ENCODE measurements around the gene RNF8.
"Not testable (repeated sequence)": the region's sequence is repeated elsewhere in the genome, so short reads cannot be mapped to it uniquely, and the experiment has no call there.

RNF8 gene

GRCh38 chr6:37426945-37427510 is 73.2 kb downstream of the RNF8 start:
- Mint-ChIP-seq H3K27ac (no peak overlapping the region), H3K4me1 (ENCODE audit: low read depth) (peaks cover under 1% of the 10 kb centered on the region), H3K36me3 (ENCODE audit: low read depth) (peaks cover 2% of the 10 kb centered on the region), H3K9me3 (peaks cover 4% of the 10 kb centered on the region), H3K4me3 (no peak overlapping the region), H3K27me3 (ENCODE audit: low read depth) (peaks cover 41% of the 10 kb centered on the region)

DNA sequence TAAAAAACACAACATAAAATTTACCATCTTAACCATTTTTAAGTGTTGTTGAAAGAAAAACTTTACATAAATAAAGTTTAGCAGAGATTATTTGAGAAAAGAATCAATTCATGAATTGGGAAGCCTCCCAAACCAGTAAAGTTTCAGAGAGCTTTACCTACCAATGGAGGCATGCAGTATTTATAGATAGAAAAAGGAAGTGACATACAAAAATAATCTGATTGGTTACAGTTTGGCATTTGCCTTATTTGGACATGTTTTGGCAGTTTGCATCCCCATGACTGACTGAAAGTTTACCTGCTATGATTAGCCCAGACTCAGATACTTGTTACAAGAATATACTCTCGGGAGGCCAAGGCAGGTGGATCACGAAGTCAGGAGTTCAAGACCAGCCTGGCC is 75.6 kb downstream of the RNF8 start:
- Mint-ChIP-seq H3K9me3 (peaks cover 4% of the 10 kb centered on the region), H3K36me3 (ENCODE audit: low read depth) (peaks cover 2% of the 10 kb centered on the region), H3K27me3 (ENCODE audit: low read depth) (peaks cover 35% of the 10 kb centered on the region), H3K27ac (no peak overlapping the region), H3K4me3 (no peak overlapping the region), H3K4me1 (ENCODE audit: low read depth) (peaks cover 13% of the 10 kb centered on the region)

DNA sequence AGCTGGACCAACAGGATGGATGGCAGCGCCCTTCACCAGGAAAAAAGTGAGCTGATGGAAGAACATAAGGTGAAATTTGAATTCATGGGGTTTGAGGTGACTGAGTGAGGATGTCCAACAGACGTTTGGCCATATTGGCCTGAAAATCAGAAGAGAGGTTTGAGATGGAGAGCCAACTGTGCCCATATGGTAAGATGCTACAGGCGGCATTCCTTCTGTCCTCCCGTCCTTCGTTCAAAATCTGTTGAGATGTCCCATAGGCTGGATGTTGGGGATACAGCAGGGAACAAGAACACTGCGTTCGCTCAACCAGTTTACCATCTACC is 78.8 kb downstream of the RNF8 start:
- Mint-ChIP-seq H3K36me3 (ENCODE audit: low read depth) (peaks cover 21% of the 10 kb centered on the region), H3K27me3 (ENCODE audit: low read depth) (peaks cover 15% of the 10 kb centered on the region)

DNA sequence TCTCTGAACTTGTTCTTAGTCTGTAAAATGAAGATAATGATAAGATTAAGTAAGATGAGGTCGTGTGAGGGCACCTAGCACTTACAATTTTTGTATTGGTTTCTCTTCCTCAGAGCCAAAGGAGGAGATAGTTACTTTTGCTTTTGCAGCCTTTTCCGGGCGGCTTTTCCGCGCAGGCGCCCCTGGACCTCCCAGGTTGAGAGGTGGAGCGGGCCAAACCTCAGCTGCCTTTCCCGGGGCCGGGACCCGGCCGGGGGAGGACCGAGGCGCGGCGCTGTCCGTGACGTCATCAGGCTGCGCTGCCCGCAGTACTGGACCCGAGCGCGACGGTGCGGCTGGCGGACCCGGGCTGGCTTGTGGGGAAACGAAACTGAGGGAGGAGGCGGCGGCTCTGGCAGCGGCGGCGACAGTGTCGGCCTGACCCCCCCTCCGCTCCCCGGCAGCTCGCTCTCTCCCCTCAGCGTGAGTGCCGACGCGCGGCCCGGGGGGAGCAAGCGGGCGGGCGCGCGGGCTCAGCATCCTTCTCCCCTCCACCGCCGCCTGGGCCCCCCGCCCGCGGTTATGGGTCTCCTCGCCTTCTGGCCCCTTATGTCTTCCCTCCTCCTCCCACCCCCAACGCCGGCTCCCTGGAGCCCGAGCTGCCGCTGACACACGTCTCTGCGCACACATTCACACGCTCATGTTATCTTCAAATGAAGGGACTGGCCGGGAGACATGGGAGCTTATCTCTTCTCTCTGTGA is 79.3 kb downstream of the RNF8 start, which contains the start of gene CMTR1:
Gene CMTR1 (plus strand): TSS at position 306 of the 741 bp plus-strand sequence. CDS start 2,409 bp downstream, outside the sequence.
- H3K9me3 Mint-ChIP-seq: peaks cover 4% of the 10 kb centered on the region
- peaks cover 32% of the 10 kb centered on the region for H3K4me1 Mint-ChIP-seq (ENCODE audit: low read depth)
- peak within 1 kb of the TSS; percentile 83 for H3K4me3 Mint-ChIP-seq
- peaks cover 23% of the 10 kb centered on the region for H3K36me3 Mint-ChIP-seq (ENCODE audit: low read depth)
- H3K27ac Mint-ChIP-seq: peak within 1 kb of the TSS; percentile 99
- H3K27me3 Mint-ChIP-seq (ENCODE audit: low read depth): peaks cover 9% of the 10 kb centered on the region

More for the DNA sequence above, 78.8 kb downstream of the RNF8 start:
- Mint-ChIP-seq H3K27ac (peak overlapping the region; percentile 73), H3K9me3 (peaks cover 4% of the 10 kb centered on the region), H3K4me1 (ENCODE audit: low read depth) (peaks cover 28% of the 10 kb centered on the region), H3K4me3 (peak overlapping the region; percentile 83)

- Mint-ChIP-seq H3K4me1 (ENCODE audit: low read depth) (peaks cover 36% of the 10 kb centered on the region), H3K27ac (peak overlapping the region; percentile 99), H3K27me3 (ENCODE audit: low read depth) (peaks cover 4% of the 10 kb centered on the region), H3K9me3 (peaks cover 4% of the 10 kb centered on the region), H3K36me3 (ENCODE audit: low read depth) (peaks cover 27% of the 10 kb centered on the region), H3K4me3 (peak overlapping the region; percentile 83)
Observed at GRCh38 chr6:37433657-37434271, 80.0 kb downstream of the RNF8 start.

GRCh38 chr6:37435373-37435772 is 81.6 kb downstream of the RNF8 start:
- H3K4me3 Mint-ChIP-seq: peak overlapping the region; percentile 56

GRCh38 chr6:37435816-37436215 is 82.0 kb downstream of the RNF8 start:
- no peaks in the 10 kb centered on the region for H3K9me3 Mint-ChIP-seq
- peaks cover 39% of the 10 kb centered on the region for H3K4me1 Mint-ChIP-seq (ENCODE audit: low read depth)
- peaks cover 32% of the 10 kb centered on the region for H3K36me3 Mint-ChIP-seq (ENCODE audit: low read depth)
- H3K4me3 Mint-ChIP-seq: peak overlapping the region; percentile 56
- no peaks in the 10 kb centered on the region for H3K27me3 Mint-ChIP-seq (ENCODE audit: low read depth)
- no peak overlapping the region for H3K27ac Mint-ChIP-seq

More at GRCh38 chr6:37435373-37435772, 81.6 kb downstream of the RNF8 start:
- Mint-ChIP-seq H3K4me1 (ENCODE audit: low read depth) (peaks cover 39% of the 10 kb centered on the region), H3K27me3 (ENCODE audit: low read depth) (no peaks in the 10 kb centered on the region), H3K27ac (no peak overlapping the region), H3K9me3 (no peaks in the 10 kb centered on the region), H3K36me3 (ENCODE audit: low read depth) (peaks cover 32% of the 10 kb centered on the region)

GRCh38 chr6:37438930-37439329 is 85.1 kb downstream of the RNF8 start:
- H3K4me1 Mint-ChIP-seq (ENCODE audit: low read depth): peaks cover 41% of the 10 kb centered on the region
- peaks cover 41% of the 10 kb centered on the region for H3K36me3 Mint-ChIP-seq (ENCODE audit: low read depth)
- no peaks in the 10 kb centered on the region for H3K9me3 Mint-ChIP-seq
- H3K4me3 Mint-ChIP-seq: no peak overlapping the region
- no peaks in the 10 kb centered on the region for H3K27me3 Mint-ChIP-seq (ENCODE audit: low read depth)
- no peak overlapping the region for H3K27ac Mint-ChIP-seq

DNA sequence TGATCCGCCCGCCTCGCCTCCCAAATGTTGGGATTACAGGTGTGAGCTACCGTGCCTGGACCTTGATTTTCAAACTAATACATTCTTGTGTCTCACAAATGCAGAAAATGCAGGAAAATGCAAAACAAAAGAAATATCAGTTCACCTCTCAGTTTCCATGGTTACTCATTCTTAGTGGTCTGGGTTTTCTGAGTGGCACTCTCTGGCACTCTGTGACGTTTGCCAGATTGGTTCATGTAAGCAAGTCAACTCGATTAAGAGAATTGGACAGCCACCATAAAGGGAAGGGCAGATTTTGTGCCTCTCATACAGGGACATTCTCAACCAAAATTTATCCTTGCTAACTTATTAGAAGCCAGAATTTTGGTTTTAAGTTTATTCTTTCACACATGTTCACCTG is 87.9 kb downstream of the RNF8 start:
- H3K4me1 Mint-ChIP-seq (ENCODE audit: low read depth): peaks cover 28% of the 10 kb centered on the region
- peaks cover 52% of the 10 kb centered on the region for H3K36me3 Mint-ChIP-seq (ENCODE audit: low read depth)
- H3K4me3 Mint-ChIP-seq: no peak overlapping the region
- H3K27ac Mint-ChIP-seq: peak overlapping the region; percentile 49
- no peaks in the 10 kb centered on the region for H3K9me3 Mint-ChIP-seq
- no peaks in the 10 kb centered on the region for H3K27me3 Mint-ChIP-seq (ENCODE audit: low read depth)

- H3K4me1 Mint-ChIP-seq (ENCODE audit: low read depth): peaks cover 26% of the 10 kb centered on the region
- peak overlapping the region; percentile 85 for H3K4me3 Mint-ChIP-seq
- peaks cover 49% of the 10 kb centered on the region for H3K36me3 Mint-ChIP-seq (ENCODE audit: low read depth)
- H3K9me3 Mint-ChIP-seq: no peaks in the 10 kb centered on the region
- H3K27me3 Mint-ChIP-seq (ENCODE audit: low read depth): no peaks in the 10 kb centered on the region
- peak overlapping the region; percentile 96 for H3K27ac Mint-ChIP-seq
Observed at GRCh38 chr6:37442416-37443215, 88.8 kb downstream of the RNF8 start.

- peaks cover 22% of the 10 kb centered on the region for H3K4me1 Mint-ChIP-seq (ENCODE audit: low read depth)
- H3K36me3 Mint-ChIP-seq (ENCODE audit: low read depth): peaks cover 45% of the 10 kb centered on the region
- peak overlapping the region; percentile 96 for H3K27ac Mint-ChIP-seq
- H3K9me3 Mint-ChIP-seq; H3K27me3 Mint-ChIP-seq (ENCODE audit: low read depth): not testable (repeated sequence)
- H3K4me3 Mint-ChIP-seq: peak overlapping the region; percentile 85
Observed at GRCh38 chr6:37443216-37443542, 89.4 kb downstream of the RNF8 start.

Measured in T-helper 1 cell treated with Interleukin-12 subunit alpha and Interleukin-12 subunit beta and Interleukin-4 antibody, amounts not matched to agents 30 μg/mL and 1 μg/mL, for 36 hours (primary cell).